Ovary (tissue), 9 donors: Measurements from ENCODE around the gene SNRPD1. TPM values are rescaled to one million over a fixed set of nuclear protein-coding genes. Genes with fewer than 3 reads are reported as not detected.
"Not testable (repeated sequence)": the region's sequence is repeated elsewhere in the genome, so short reads cannot be mapped to it uniquely, and the experiment has no call there.

Source experiments
- DNase-seq, 5 donors: peaks; one replicate each; pipeline ENCODE4 v3.0.0-alpha.2; 2019 to 2020
- H3K27ac ChIP-seq, 2 donors: fragments of 200-600 bp; one replicate each; pipeline versions ENCODE4 v1.5.1 to v1.8.0; 2019 to 2022
- H3K27me3 ChIP-seq: fragments of 200-600 bp; one replicate; pipeline ENCODE4 v1.8.0; 2022
- H3K36me3 ChIP-seq: fragments of 200-600 bp; sonication (generic); one replicate; pipeline ENCODE4 v1.5.1; 2019
- H3K4me1 ChIP-seq: one replicate; pipeline ENCODE4 v1.8.1; 2013; ENCODE audit warnings: mild to moderate bottlenecking, moderate library complexity; ENCODE audit not compliant: insufficient read depth
- H3K4me3 ChIP-seq: fragments of 200-600 bp; sonication (generic); one replicate; pipeline ENCODE4 v1.5.1; 2017
- H3K9me3 ChIP-seq, 2 donors: fragments of 200-600 bp in 1 of 2; sonication (generic) in 1 of 2; one replicate each; pipeline versions ENCODE4 v1.5.1 to v1.8.1; 2013 to 2019; ENCODE audit warnings: mild to moderate bottlenecking in 1 of 2, moderate library complexity in 1 of 2
- EP300 ChIP-seq: sonication (generic); formaldehyde crosslinking; IDR thresholded peaks from one replicate; pipeline ENCODE4 v1.6.1; 2017; ENCODE audit warnings: antibody characterized with exemption
- POLR2A ChIP-seq: fragments of 450-650 bp; IDR thresholded peaks from one replicate; pipeline ENCODE4 v1.6.1; 2017; ENCODE audit warnings: antibody characterized with exemption, mild to moderate bottlenecking, moderate library complexity
- WGBS, 3 donors: extraction: QIAGEN DNeasy Blood & Tissue Kit in 1 of 3; methylation state at CpG; one replicate each; pipeline versions ENCODE4 v1.1.5 to v1.1.7; 2013 to 2017; 5-methylcytosine and 5-hydroxymethylcytosine counted together
- intact Hi-C, 4 donors: fragments of 100-400 bp; cut with DNase I; formaldehyde crosslinking; loops; one replicate each; pipeline versions ENCODE4 v1.11.0 to v1.15.1; 2022 to 2023
- polyA plus RNA-seq, 2 donors: library from polyadenylated mRNA; stranded (reverse); fragments of 200-250 nt in 1 of 2; fragments of 350-450 nt in 1 of 2; fragmentation: Illumina TruSeq in 1 of 2; extraction: RNeasy Lipid Tissue Mini Kit (QIAGEN cat#74804) in 1 of 2; gene quantifications; one replicate each; pipeline ENCODE4 v1.2.3, GENCODE V29; 2013 to 2014
- total RNA-seq, 7 donors: library from RNA; depleted of rRNA in 2 of 7; stranded (reverse); fragments of >200 nt in 2 of 7; fragmentation: NEBNext Ultra II Directional in 3 of 7; extraction: Animal tissue kit (Norgen Biotek cat#: 25700) in 3 of 7; gene quantifications; one replicate each; pipeline versions ENCODE4 v1.1.0 to v1.2.4, GENCODE V29; 2016 to 2023
- TF ChIP-seq, protein P1 (sequence below), 3 donors: fragments of 450-650 bp in 2 of 3; fragments of 200-600 bp in 1 of 3; IDR thresholded peaks; one replicate each; pipeline versions ENCODE4 v1.5.1 to v1.8.0; 2016 to 2022; ENCODE audit warnings: antibody characterized with exemption in 3 of 3, mild to moderate bottlenecking in 1 of 3
- donor health status: DM: no; HTN: no; CAD: no; lungs with moderate emphysema.
- donor health status: DM: no; HTN: no; CAD: no.
- donor health status: Bipolar disorder and iron deficiency.
- donor health status: DM: yes; HTN: yes; CAD: no.
- donor health status: DM: no; HTN: no; CAD: no.
- donor health status: DM: yes; HTN: yes; CAD: no.

The SNRPD1 gene
- total and polyA plus RNA-seq, 9 donors: 3.9 to 64.4 (median 37.3) TPM

DNA sequence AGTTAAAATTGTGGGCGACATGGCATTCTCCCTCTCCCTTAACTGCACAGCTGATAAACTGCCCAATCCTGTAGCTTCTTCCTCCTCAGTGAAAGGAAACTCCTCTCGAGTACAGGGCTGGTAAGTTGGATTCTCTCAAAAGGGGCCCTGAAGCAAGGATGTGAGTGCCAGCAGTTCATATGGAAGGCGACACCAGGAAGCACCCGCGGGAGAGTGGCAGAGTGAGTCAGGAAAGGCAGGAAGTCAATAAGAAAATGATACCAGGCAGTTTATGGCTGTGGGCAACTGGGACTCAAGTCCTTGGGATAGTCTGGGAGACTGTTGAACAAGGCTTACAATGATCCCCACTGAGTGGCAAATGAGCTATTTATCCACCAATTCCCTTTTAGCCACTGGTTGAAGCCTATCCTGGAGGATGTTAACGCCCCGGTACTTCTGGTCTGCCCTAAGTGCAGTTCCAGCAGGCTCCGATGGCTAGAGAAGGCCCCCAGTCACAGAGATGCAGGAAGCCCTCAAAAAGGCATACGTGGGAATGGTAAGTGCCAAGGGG is 57.7 kb downstream of the SNRPD1 start:
- DNase-seq: no peak

DNA sequence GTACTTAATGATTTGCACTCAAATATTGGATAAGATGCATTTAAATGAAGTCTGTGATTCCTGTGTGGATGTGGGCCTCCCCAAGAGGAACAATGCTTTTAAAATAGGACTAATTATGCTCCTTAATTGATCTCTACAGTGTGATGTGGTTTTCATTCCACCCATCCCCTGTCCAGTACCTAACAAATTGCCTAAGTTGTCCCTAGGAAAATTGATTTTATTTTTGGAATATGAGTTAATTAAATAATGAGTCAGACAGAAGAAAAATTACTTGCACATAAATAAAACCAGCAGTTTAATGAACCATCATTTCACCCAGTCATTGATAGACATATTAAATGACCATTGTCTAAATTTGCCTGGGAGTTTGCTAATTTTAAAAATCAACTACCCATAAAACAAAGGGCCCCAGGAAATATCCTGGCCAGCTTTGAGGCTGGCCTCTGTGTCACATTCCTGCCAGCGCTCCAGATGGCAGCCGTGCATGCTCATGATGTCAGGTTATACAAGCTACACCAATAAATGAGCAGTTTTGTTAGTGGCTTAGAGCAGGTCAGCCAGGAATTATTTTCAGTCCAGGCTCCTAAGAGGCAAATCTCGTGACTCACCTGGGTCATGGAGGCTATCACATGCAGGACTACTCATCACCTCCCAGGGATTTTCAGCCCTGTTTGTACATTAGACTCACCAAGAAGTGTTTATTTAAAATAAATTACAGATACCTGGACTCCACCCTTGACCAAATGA is 60.6 kb downstream of the SNRPD1 start:
- Histone ChIP-seq H3K27ac (no peak overlapping the region), H3K9me3 (no peaks in the 10 kb centered on the region), H3K4me1 (no peaks in the 10 kb centered on the region), H3K27me3 (no peaks in the 10 kb centered on the region), H3K36me3 (no peaks in the 10 kb centered on the region), H3K4me3 (no peak overlapping the region)
- intact Hi-C loops: no loop called here
- no peak for DNase-seq
- 65 to 82% (median 80%) methylated on average over 3 of the region's 3 CpGs for WGBS, 3 donors
- TF ChIP-seq POLR2A (no peak), EP300 (no peak)
- TF ChIP-seq, protein P1, sequence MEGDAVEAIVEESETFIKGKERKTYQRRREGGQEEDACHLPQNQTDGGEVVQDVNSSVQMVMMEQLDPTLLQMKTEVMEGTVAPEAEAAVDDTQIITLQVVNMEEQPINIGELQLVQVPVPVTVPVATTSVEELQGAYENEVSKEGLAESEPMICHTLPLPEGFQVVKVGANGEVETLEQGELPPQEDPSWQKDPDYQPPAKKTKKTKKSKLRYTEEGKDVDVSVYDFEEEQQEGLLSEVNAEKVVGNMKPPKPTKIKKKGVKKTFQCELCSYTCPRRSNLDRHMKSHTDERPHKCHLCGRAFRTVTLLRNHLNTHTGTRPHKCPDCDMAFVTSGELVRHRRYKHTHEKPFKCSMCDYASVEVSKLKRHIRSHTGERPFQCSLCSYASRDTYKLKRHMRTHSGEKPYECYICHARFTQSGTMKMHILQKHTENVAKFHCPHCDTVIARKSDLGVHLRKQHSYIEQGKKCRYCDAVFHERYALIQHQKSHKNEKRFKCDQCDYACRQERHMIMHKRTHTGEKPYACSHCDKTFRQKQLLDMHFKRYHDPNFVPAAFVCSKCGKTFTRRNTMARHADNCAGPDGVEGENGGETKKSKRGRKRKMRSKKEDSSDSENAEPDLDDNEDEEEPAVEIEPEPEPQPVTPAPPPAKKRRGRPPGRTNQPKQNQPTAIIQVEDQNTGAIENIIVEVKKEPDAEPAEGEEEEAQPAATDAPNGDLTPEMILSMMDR (IDR thresholded peaks at IDR 0.05): no peak

More for the DNA sequence above, 57.7 kb downstream of the SNRPD1 start:
- TF ChIP-seq POLR2A: no peak
- TF ChIP-seq EP300: no peak
- TF ChIP-seq, protein P1 (IDR thresholded peaks at IDR 0.05): no peak
- Histone ChIP-seq H3K36me3 (no peaks in the 10 kb centered on the region), H3K4me3 (no peak overlapping the region), H3K4me1 (no peaks in the 10 kb centered on the region), H3K27ac (no peak overlapping the region), H3K9me3 (no peaks in the 10 kb centered on the region), H3K27me3 (no peaks in the 10 kb centered on the region)
- intact Hi-C loops: no loop called here
- 90 to 92% (median 91%) methylated on average over 9 of the region's 9 CpGs for WGBS, 3 donors

DNA sequence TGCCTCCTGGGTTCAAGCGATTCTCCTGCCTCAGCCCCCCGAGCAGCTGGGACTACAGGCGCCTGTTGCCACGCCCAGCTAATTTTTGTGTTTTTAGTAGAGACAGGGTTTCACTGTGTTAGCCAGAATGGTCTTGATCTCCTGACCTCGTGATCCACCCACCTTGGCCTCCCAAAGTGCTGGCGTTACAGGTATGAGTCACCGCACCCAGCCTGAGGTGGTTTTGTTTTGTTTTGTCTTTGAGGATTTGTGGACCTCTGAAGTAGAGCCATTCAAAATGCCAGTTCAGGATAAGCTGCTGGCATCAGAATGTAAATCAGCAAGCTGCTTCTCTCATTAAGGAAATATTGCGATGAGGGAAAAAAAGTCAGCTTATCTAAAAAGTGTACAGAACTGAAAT is 63.2 kb downstream of the SNRPD1 start:
- H3K27ac ChIP-seq, H3K4me3 ChIP-seq, H3K27me3 ChIP-seq, H3K36me3 ChIP-seq, H3K4me1 ChIP-seq, DNase-seq, intact Hi-C loops, H3K9me3 ChIP-seq: not testable (repeated sequence)
- 91 to 95% (median 92%) methylated on average over 8 of the region's 8 CpGs for WGBS, 3 donors

DNA sequence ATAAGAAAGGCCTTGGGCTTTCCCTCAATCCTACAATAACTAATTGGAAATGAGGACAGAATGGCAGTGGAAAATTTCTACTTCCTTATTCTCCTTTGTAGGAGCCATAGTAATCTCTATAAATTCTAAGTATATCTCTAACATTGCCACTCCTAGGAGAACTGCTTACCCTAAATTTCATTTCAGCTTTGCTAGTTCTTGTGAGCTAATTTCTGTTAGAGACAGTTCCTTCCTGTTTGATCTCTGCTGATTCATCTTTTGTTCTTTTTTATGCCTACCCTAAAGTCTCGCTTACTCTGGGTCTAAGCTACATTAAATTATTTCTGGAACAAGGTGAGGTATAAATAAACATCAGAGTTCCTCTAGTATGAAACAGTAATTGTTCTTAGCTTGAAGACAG is 66.7 kb downstream of the SNRPD1 start:
- intact Hi-C loops: no loop called here
- WGBS, 3 donors: 96 to 98% (median 97%) methylated on average over 1 of the region's 1 CpG
- H3K4me1 ChIP-seq: no peaks in the 10 kb centered on the region

More for the DNA sequence above, 66.7 kb downstream of the SNRPD1 start:
- no peak for DNase-seq
- Histone ChIP-seq H3K27ac (no peak overlapping the region), H3K36me3 (no peaks in the 10 kb centered on the region), H3K9me3 (no peaks in the 10 kb centered on the region), H3K4me3 (no peak overlapping the region), H3K27me3 (no peaks in the 10 kb centered on the region)
- TF ChIP-seq, protein P1 (IDR thresholded peaks at IDR 0.05): no peak
- no peak for TF ChIP-seq EP300
- no peak for TF ChIP-seq POLR2A
